HepG2 (cell line): ENCODE measurements around the gene THRAP3. TPM values are rescaled to one million over a fixed set of nuclear protein-coding genes. Genes with fewer than 3 reads are reported as not detected.

Experiments used
- DNMT1 ChIP-seq: sonication (generic); formaldehyde crosslinking; IDR thresholded peaks from 2 replicates; pipeline ENCODE4 v1.5.1; 2020; ENCODE audit warnings: mild to moderate bottlenecking, missing genetic modification reagents
- FUBP1 ChIP-seq: sonication (generic); formaldehyde crosslinking; IDR thresholded peaks from 2 replicates; pipeline ENCODE4 v1.5.1; 2020; ENCODE audit warnings: missing genetic modification reagents, mild to moderate bottlenecking, borderline replicate concordance
- MEIS1 ChIP-seq: sonication (generic); formaldehyde crosslinking; IDR thresholded peaks from 2 replicates; pipeline ENCODE4 v1.9.0; 2021; ENCODE audit warnings: mild to moderate bottlenecking, missing genetic modification reagents, moderate library complexity, borderline replicate concordance
- NFE2L2 ChIP-seq: fragments of 150-350 bp; IDR thresholded peaks from 2 replicates; pipeline ENCODE4 v1.6.1; 2014; ENCODE audit warnings: low read length
- NFRKB ChIP-seq: fragments of 450-650 bp; IDR thresholded peaks from 2 replicates; pipeline ENCODE4 v1.6.1; 2017
- PCBP1 ChIP-seq: fragments of 200-400 bp; formaldehyde crosslinking; IDR thresholded peaks from 2 replicates; pipeline ENCODE4 v1.6.1; 2017; ENCODE audit warnings: mild to moderate bottlenecking, low read depth, low read length, borderline replicate concordance
- RBAK ChIP-seq: sonication (generic); formaldehyde crosslinking; IDR thresholded peaks from 2 replicates; pipeline ENCODE4 v1.5.1; 2020; ENCODE audit warnings: mild to moderate bottlenecking, missing genetic modification reagents
- SOX13 ChIP-seq, 3 experiments: fragments of 450-650 bp in 1 of 3; sonication (generic) in 1 of 3; formaldehyde crosslinking in 1 of 3; IDR thresholded peaks in 2 of 3; conservative IDR thresholded peaks in 1 of 3; 2 replicates each; pipeline versions ENCODE4 v1.5.0 to v1.6.1; 2016 to 2020; ENCODE audit warnings: antibody characterized with exemption in 1 of 3, mild to moderate bottlenecking in 1 of 3, missing compliant biosample characterization in 1 of 3, missing genetic modification reagents in 1 of 3, moderate library complexity in 1 of 3
- SP140L ChIP-seq: sonication (generic); formaldehyde crosslinking; IDR thresholded peaks from 2 replicates; pipeline ENCODE4 v1.4.0; 2020; ENCODE audit warnings: missing genetic modification reagents, borderline replicate concordance
- SP4 ChIP-seq: sonication (generic); formaldehyde crosslinking; IDR thresholded peaks from 2 replicates; pipeline ENCODE4 v1.8.1; 2023; ENCODE audit warnings: mild to moderate bottlenecking, missing genetic modification reagents
- TEAD3 ChIP-seq: optimal IDR thresholded peaks from 2 replicates; pipeline ENCODE3; 2016; ENCODE audit warnings: borderline replicate concordance
- TFAP4 ChIP-seq: sonication (generic); IDR thresholded peaks from 2 replicates; pipeline ENCODE4 v1.6.1; 2016; ENCODE audit warnings: low read depth, borderline replicate concordance
- ZNF275 ChIP-seq: sonication (generic); formaldehyde crosslinking; IDR thresholded peaks from 2 replicates; pipeline ENCODE4 v1.8.0; 2022; ENCODE audit warnings: missing genetic modification reagents, mild to moderate bottlenecking, inconsistent platforms, borderline replicate concordance
- ZNF503 ChIP-seq: sonication (generic); formaldehyde crosslinking; IDR thresholded peaks from 2 replicates; pipeline ENCODE4 v1.4.0; 2020; ENCODE audit warnings: missing genetic modification reagents
- ZNF564 ChIP-seq: sonication (generic); formaldehyde crosslinking; IDR thresholded peaks from 2 replicates; pipeline ENCODE4 v1.8.1; 2023; ENCODE audit warnings: mild to moderate bottlenecking, missing genetic modification reagents
- ZNF567 ChIP-seq: sonication (generic); formaldehyde crosslinking; IDR thresholded peaks from 2 replicates; pipeline ENCODE4 v1.8.1; 2023; ENCODE audit warnings: mild to moderate bottlenecking, missing genetic modification reagents, borderline replicate concordance
- polyA plus RNA-seq, 8 experiments: library from polyadenylated mRNA; depleted of rRNA in 3 of 8; stranded (reverse) in 7 of 8; unstranded in 1 of 8; fragments of >200 nt; fragmentation: Illumina TruSeq in 4 of 8; extraction: Trizol in 4 of 8; gene quantifications; 2 replicates each; pipeline versions ENCODE4 v1.2.1 to v1.2.3, GENCODE V29; 2011 to 2016; ENCODE audit warnings: low read depth in 4 of 8, missing spikeins in 1 of 8, mixed read lengths in 1 of 8; ENCODE audit not compliant: insufficient read depth in 1 of 8
- total RNA-seq, 5 experiments: library from RNA; depleted of rRNA; stranded (reverse); fragments of >200 nt; fragmentation: Illumina TruSeq; extraction: Trizol; gene quantifications; 2 replicates each; pipeline ENCODE4 v1.2.3, GENCODE V29; 2016; ENCODE audit warnings: low read depth in 1 of 5
- TF ChIP-seq, protein P1 (sequence below): sonication (generic); formaldehyde crosslinking; IDR thresholded peaks from 2 replicates; pipeline ENCODE4 v1.4.0; 2020; ENCODE audit warnings: mild to moderate bottlenecking, missing genetic modification reagents
- TF ChIP-seq, protein P2 (sequence below): sonication (generic); formaldehyde crosslinking; IDR thresholded peaks from 2 replicates; pipeline ENCODE4 v1.9.0; 2021; ENCODE audit warnings: missing genetic modification reagents, mild to moderate bottlenecking, borderline replicate concordance

Gene THRAP3
- total and polyA plus RNA-seq, 2 of the 13 experiments (the other 11 are each of a cell fraction or from before 2014, with no cell fraction given): 45.0 to 92.6 TPM

- TF ChIP-seq TFAP4 (peak; percentile 57; the same call in 1 of the 2 replicates), ZNF567 (CRISPR knock-in tag) (no peak), ZNF275 (peak; percentile 22; the same call in 1 of the 2 replicates), SP140L (CRISPR knock-in tag) (no peak), ZNF564 (no peak), ZNF503 (CRISPR knock-in tag) (peak; percentile 43; the same call in 1 of the 2 replicates), TEAD3 (CRISPR knock-in tag) (peak; percentile 61), FUBP1 (CRISPR knock-in tag) (no peak), NFE2L2 (no peak), SP4 (CRISPR knock-in tag) (peak; percentile 96), SOX13 (IDR thresholded peaks at IDR 0.05) (0 out of 2 replicates have a peak, but pooled peaks have one; percentile 22), SOX13 (CRISPR knock-in tag; conservative IDR thresholded peaks at IDR 0.05 in 1 of 2, IDR thresholded peaks at IDR 0.05 in 1 of 2) (peak in 1 of 2 experiments; percentile 64; a peak in 1 of 4 replicates), MEIS1 (CRISPR knock-in tag) (no peak), NFRKB (no peak), RBAK (CRISPR knock-in tag) (no peak), PCBP1 (no peak; the same call in 1 of the 2 replicates), DNMT1 (no peak)
- TF ChIP-seq, protein P1, sequence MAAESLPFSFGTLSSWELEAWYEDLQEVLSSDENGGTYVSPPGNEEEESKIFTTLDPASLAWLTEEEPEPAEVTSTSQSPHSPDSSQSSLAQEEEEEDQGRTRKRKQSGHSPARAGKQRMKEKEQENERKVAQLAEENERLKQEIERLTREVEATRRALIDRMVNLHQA (CRISPR knock-in tag): no peak
- TF ChIP-seq, protein P2, sequence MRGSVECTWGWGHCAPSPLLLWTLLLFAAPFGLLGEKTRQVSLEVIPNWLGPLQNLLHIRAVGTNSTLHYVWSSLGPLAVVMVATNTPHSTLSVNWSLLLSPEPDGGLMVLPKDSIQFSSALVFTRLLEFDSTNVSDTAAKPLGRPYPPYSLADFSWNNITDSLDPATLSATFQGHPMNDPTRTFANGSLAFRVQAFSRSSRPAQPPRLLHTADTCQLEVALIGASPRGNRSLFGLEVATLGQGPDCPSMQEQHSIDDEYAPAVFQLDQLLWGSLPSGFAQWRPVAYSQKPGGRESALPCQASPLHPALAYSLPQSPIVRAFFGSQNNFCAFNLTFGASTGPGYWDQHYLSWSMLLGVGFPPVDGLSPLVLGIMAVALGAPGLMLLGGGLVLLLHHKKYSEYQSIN (CRISPR knock-in tag): no peak
Observed at GRCh38 chr1:36223996-36224536, at the start of gene THRAP3 (continued).
